Measurements from ENCODE around the gene CADM1.

- no peak for TF ChIP-seq YY1 (IDR thresholded peaks at IDR 0.05; ENCODE audit: insufficient read depth, insufficient read length)
- TF ChIP-seq ZNF274 (IDR thresholded peaks at IDR 0.05; ENCODE audit: low read depth, low read length) = no peak
- no peak for TF ChIP-seq SUZ12 (IDR thresholded peaks at IDR 0.05; ENCODE audit: extremely low read depth, insufficient read depth, insufficient read length)
Observed at GRCh38 chr11:115155978-115156377, 348.2 kb downstream of the CADM1 start.

All from NT2/D1 (cell line).